HepG2 (cell line): ENCODE measurements around the gene ZMIZ1. TPM values are rescaled to one million over a fixed set of nuclear protein-coding genes. Genes with fewer than 3 reads are reported as not detected.

Experiments used
- ATM ChIP-seq: fragments of 450-650 bp; IDR thresholded peaks from 2 replicates; pipeline ENCODE4 v1.7.1; 2017; ENCODE audit warnings: mild to moderate bottlenecking, borderline replicate concordance
- CBX1 ChIP-seq: IDR thresholded peaks from one replicate; pipeline ENCODE4 v1.6.1; 2016; ENCODE audit warnings: antibody characterized with exemption, low read depth
- CENPX ChIP-seq: sonication (generic); formaldehyde crosslinking; IDR thresholded peaks from 2 replicates; pipeline ENCODE4 v1.9.0; 2021; ENCODE audit warnings: mild to moderate bottlenecking, missing genetic modification reagents, moderate library complexity
- KLF6 ChIP-seq: IDR thresholded peaks from 2 replicates; pipeline ENCODE4 v1.8.0; 2016; ENCODE audit warnings: missing biosample characterization, missing genetic modification reagents
- KMT2B ChIP-seq: IDR thresholded peaks from 2 replicates; pipeline ENCODE4 v1.6.1; 2016; ENCODE audit warnings: missing genetic modification reagents, missing compliant biosample characterization
- MZF1 ChIP-seq: sonication (generic); formaldehyde crosslinking; IDR thresholded peaks from 2 replicates; pipeline ENCODE4 v1.8.1; 2023; ENCODE audit warnings: mild to moderate bottlenecking, missing genetic modification reagents, borderline replicate concordance
- NFKBIZ ChIP-seq: IDR thresholded peaks from 2 replicates; pipeline ENCODE4 v1.6.1; 2018; ENCODE audit warnings: missing genetic modification reagents, missing compliant biosample characterization
- PCBP2 ChIP-seq: fragments of 200-400 bp; formaldehyde crosslinking; optimal IDR thresholded peaks from 2 replicates; pipeline ENCODE3; 2018; ENCODE audit warnings: low read length, low read depth; ENCODE audit not compliant: poor library complexity, severe bottlenecking
- SIN3B ChIP-seq: fragments of 150-350 bp; IDR thresholded peaks from 2 replicates; pipeline ENCODE4 v1.6.1; 2014; ENCODE audit warnings: low read length
- SOX13 ChIP-seq, 3 experiments: fragments of 450-650 bp in 1 of 3; sonication (generic) in 1 of 3; formaldehyde crosslinking in 1 of 3; IDR thresholded peaks in 2 of 3; conservative IDR thresholded peaks in 1 of 3; 2 replicates each; pipeline versions ENCODE4 v1.5.0 to v1.6.1; 2016 to 2020; ENCODE audit warnings: antibody characterized with exemption in 1 of 3, mild to moderate bottlenecking in 1 of 3, missing compliant biosample characterization in 1 of 3, missing genetic modification reagents in 1 of 3, moderate library complexity in 1 of 3
- SP4 ChIP-seq: sonication (generic); formaldehyde crosslinking; IDR thresholded peaks from 2 replicates; pipeline ENCODE4 v1.8.1; 2023; ENCODE audit warnings: mild to moderate bottlenecking, missing genetic modification reagents
- THYN1 ChIP-seq: sonication (generic); formaldehyde crosslinking; IDR thresholded peaks from 2 replicates; pipeline ENCODE4 v1.8.1; 2023; ENCODE audit warnings: low read depth, mild to moderate bottlenecking, moderate library complexity, missing genetic modification reagents, borderline replicate concordance
- ZBTB26 ChIP-seq: IDR thresholded peaks from 2 replicates; pipeline ENCODE4 v1.6.1; 2016; ENCODE audit warnings: missing compliant biosample characterization, missing genetic modification reagents, borderline replicate concordance
- ZBTB3 ChIP-seq: sonication (generic); formaldehyde crosslinking; IDR thresholded peaks from 2 replicates; pipeline ENCODE4 v1.4.0; 2020; ENCODE audit warnings: low read depth, mild to moderate bottlenecking, moderate library complexity, missing genetic modification reagents, borderline replicate concordance
- ZFP90 ChIP-seq: sonication (generic); formaldehyde crosslinking; IDR thresholded peaks from 2 replicates; pipeline ENCODE4 v1.8.0; 2022; ENCODE audit warnings: missing genetic modification reagents, mild to moderate bottlenecking, inconsistent platforms, borderline replicate concordance
- ZNF143 ChIP-seq: sonication (generic); formaldehyde crosslinking; IDR thresholded peaks from 2 replicates; pipeline ENCODE4 v1.4.0; 2020; ENCODE audit warnings: missing genetic modification reagents
- ZNF232 ChIP-seq: sonication (generic); formaldehyde crosslinking; IDR thresholded peaks from 2 replicates; pipeline ENCODE4 v1.4.0; 2020; ENCODE audit warnings: missing genetic modification reagents, borderline replicate concordance
- ZNF275 ChIP-seq: sonication (generic); formaldehyde crosslinking; IDR thresholded peaks from 2 replicates; pipeline ENCODE4 v1.8.0; 2022; ENCODE audit warnings: missing genetic modification reagents, mild to moderate bottlenecking, inconsistent platforms, borderline replicate concordance
- ZNF292 ChIP-seq: sonication (generic); formaldehyde crosslinking; IDR thresholded peaks from 2 replicates; pipeline ENCODE4 v1.8.1; 2022; ENCODE audit warnings: mild to moderate bottlenecking, low read depth, missing genetic modification reagents, borderline replicate concordance
- ZNF3 ChIP-seq: IDR thresholded peaks from 2 replicates; pipeline ENCODE4 v1.7.0; 2017; ENCODE audit warnings: inconsistent platforms
- ZNF468 ChIP-seq: sonication (generic); formaldehyde crosslinking; IDR thresholded peaks from 2 replicates; pipeline ENCODE4 v1.8.0; 2022; ENCODE audit warnings: mild to moderate bottlenecking, moderate library complexity, missing genetic modification reagents
- ZNF546 ChIP-seq: sonication (generic); formaldehyde crosslinking; conservative IDR thresholded peaks from 2 replicates; pipeline ENCODE4 v1.8.1; 2023; ENCODE audit warnings: mild to moderate bottlenecking, missing genetic modification reagents
- ZNF792 ChIP-seq: IDR thresholded peaks from 2 replicates; pipeline ENCODE4 v1.6.1; 2016
- ZSCAN31 ChIP-seq: sonication (generic); formaldehyde crosslinking; IDR thresholded peaks from 2 replicates; pipeline ENCODE4 v1.5.0; 2020; ENCODE audit warnings: low read depth, mild to moderate bottlenecking, missing genetic modification reagents
- polyA plus RNA-seq, 8 experiments: library from polyadenylated mRNA; depleted of rRNA in 3 of 8; stranded (reverse) in 7 of 8; unstranded in 1 of 8; fragments of >200 nt; fragmentation: Illumina TruSeq in 4 of 8; extraction: Trizol in 4 of 8; gene quantifications; 2 replicates each; pipeline versions ENCODE4 v1.2.1 to v1.2.3, GENCODE V29; 2011 to 2016; ENCODE audit warnings: low read depth in 4 of 8, missing spikeins in 1 of 8, mixed read lengths in 1 of 8; ENCODE audit not compliant: insufficient read depth in 1 of 8
- total RNA-seq, 5 experiments: library from RNA; depleted of rRNA; stranded (reverse); fragments of >200 nt; fragmentation: Illumina TruSeq; extraction: Trizol; gene quantifications; 2 replicates each; pipeline ENCODE4 v1.2.3, GENCODE V29; 2016; ENCODE audit warnings: low read depth in 1 of 5
- TF ChIP-seq, protein P1 (sequence below): sonication (generic); formaldehyde crosslinking; IDR thresholded peaks from 2 replicates; pipeline ENCODE4 v1.8.0; 2022; ENCODE audit warnings: mild to moderate bottlenecking, missing genetic modification reagents, borderline replicate concordance

Gene ZMIZ1
- total and polyA plus RNA-seq, 2 of the 13 experiments (the other 11 are each of a cell fraction or from before 2014, with no cell fraction given) = 5.3 to 10.2 TPM

DNA sequence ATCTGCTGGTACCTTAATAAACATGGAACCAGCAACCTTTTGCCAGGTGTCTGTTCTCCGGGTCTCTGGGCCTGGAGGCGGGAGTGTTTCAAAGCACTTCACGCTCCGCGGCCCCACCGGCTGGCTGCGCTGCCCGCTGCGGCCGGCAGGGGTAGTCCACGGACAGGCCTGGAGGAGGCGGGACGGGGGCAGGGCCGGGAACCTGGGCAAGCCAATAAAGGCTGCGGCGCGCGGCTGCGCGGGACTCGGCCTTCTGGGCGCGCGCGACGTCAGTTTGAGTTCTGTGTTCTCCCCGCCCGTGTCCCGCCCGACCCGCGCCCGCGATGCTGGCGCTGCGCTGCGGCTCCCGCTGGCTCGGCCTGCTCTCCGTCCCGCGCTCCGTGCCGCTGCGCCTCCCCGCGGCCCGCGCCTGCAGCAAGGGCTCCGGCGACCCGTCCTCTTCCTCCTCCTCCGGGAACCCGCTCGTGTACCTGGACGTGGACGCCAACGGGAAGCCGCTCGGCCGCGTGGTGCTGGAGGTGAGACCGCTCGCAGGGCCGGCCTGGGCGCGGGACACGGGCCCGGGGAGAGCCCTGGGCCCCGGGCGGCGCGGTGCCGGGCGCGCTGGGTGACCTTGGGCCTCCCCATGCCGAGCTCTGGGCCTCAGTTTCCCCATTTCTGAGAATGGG lies 278.6 kb downstream of the ZMIZ1 start, which contains the start of gene PPIF (continued):
- TF ChIP-seq THYN1 (CRISPR knock-in tag) (no peak), ZBTB3 (CRISPR knock-in tag) (0 out of 2 replicates have a peak, but pooled peaks have one; percentile 25), ATM (no peak), ZNF275 (no peak), ZNF3 (CRISPR knock-in tag) (no peak), SIN3B (no peak), KMT2B (no peak), NFKBIZ (CRISPR knock-in tag) (no peak), ZBTB26 (no peak), MZF1 (no peak), ZNF792 (CRISPR knock-in tag) (0 out of 2 replicates have a peak, but pooled peaks have one; percentile 22), PCBP2 (no peak), ZNF232 (CRISPR knock-in tag) (no peak), ZNF546 (CRISPR knock-in tag) (no peak), CBX1 (no peak), ZSCAN31 (CRISPR knock-in tag) (peak; percentile 75), SOX13 (IDR thresholded peaks at IDR 0.05) (no peak), SOX13 (CRISPR knock-in tag; conservative IDR thresholded peaks at IDR 0.05 in 1 of 2, IDR thresholded peaks at IDR 0.05 in 1 of 2) (peak in 1 of 2 experiments; percentile 46; a peak in 1 of 4 replicates), ZNF143 (CRISPR knock-in tag) (no peak), ZNF292 (CRISPR knock-in tag) (no peak), CENPX (CRISPR knock-in tag) (no peak), ZFP90 (peak; percentile 52; the same call in 1 of the 2 replicates), SP4 (peak; percentile 69; the same call in 1 of the 2 replicates), ZNF468 (CRISPR knock-in tag) (no peak), KLF6 (CRISPR knock-in tag) (0 out of 2 replicates have a peak, but pooled peaks have one; percentile 12)
- TF ChIP-seq, protein P1, sequence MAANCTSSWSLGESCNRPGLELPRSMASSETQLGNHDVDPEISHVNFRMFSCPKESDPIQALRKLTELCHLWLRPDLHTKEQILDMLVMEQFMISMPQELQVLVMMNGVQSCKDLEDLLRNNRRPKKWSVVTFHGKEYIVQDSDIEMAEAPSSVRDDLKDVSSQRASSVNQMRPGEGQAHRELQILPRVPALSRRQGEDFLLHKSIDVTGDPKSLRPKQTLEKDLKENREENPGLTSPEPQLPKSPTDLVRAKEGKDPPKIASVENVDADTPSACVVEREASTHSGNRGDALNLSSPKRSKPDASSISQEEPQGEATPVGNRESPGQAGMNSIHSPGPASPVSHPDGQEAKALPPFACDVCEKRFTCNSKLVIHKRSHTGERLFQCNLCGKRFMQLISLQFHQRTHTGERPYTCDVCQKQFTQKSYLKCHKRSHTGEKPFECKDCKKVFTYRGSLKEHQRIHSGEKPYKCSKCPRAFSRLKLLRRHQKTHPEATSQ (CRISPR knock-in tag) = no peak
